ENCODE data around the gene S100A5. TPM values are rescaled to one million over a fixed set of nuclear protein-coding genes. Genes with fewer than 3 reads are reported as not detected.
"Not testable (repeated sequence)": the region's sequence is repeated elsewhere in the genome, so short reads cannot be mapped to it uniquely, and the experiment has no call there.

Gene S100A5
- total RNA-seq, 1 donor from 2014 or later, result not detected

- Histone ChIP-seq H3K4me3 (no peak overlapping the region), H3K9me3 (no peaks in the 10 kb centered on the region), H3K4me1 (peaks cover 16% of the 10 kb centered on the region), H3K27me3 (ENCODE audit: low read depth) (no peaks in the 10 kb centered on the region), H3K27ac (no peak overlapping the region), H3K36me3 (no peaks in the 10 kb centered on the region)
- ATAC-seq (no peak), DNase-seq (no peak)
- intact Hi-C loops (cut with DNase I), result no loop called here
- TF ChIP-seq CTCF (IDR thresholded peaks at IDR 0.05), result no peak
These were observed 19.8 kb downstream of the S100A5 start for GRCh38 chr1:153520818-153521476.

GRCh38 chr1:153520137-153520691 lies 20.5 kb downstream of the S100A5 start:
- H3K9me3 ChIP-seq; H3K36me3 ChIP-seq; H3K27me3 ChIP-seq (ENCODE audit: low read depth); H3K4me3 ChIP-seq; ATAC-seq; H3K27ac ChIP-seq; DNase-seq; intact Hi-C loops (cut with DNase I): not testable (repeated sequence)
- peaks cover 17% of the 10 kb centered on the region for H3K4me1 ChIP-seq

- Histone ChIP-seq H3K4me1 (peaks cover 20% of the 10 kb centered on the region), H3K9me3 (no peaks in the 10 kb centered on the region), H3K4me3 (no peak overlapping the region), H3K27ac (no peak overlapping the region), H3K27me3 (ENCODE audit: low read depth) (no peaks in the 10 kb centered on the region), H3K36me3 (no peaks in the 10 kb centered on the region)
- no peak for ATAC-seq
- TF ChIP-seq CTCF (IDR thresholded peaks at IDR 0.05), result no peak
- intact Hi-C loops (cut with DNase I), result loop anchor here (10.0 kb wide), 1 partner anchor 46 kb away; the partner anchor contains the start of gene S100A2
- DNase-seq, result no peak
These were observed 21.5 kb downstream of the S100A5 start for GRCh38 chr1:153519242-153519641.

- H3K36me3 ChIP-seq, result no peaks in the 10 kb centered on the region
- TF ChIP-seq CTCF (IDR thresholded peaks at IDR 0.05), result no peak
- H3K4me1 ChIP-seq, result peaks cover 26% of the 10 kb centered on the region
- H3K27me3 ChIP-seq (ENCODE audit: low read depth), result no peaks in the 10 kb centered on the region
- H3K4me3 ChIP-seq, result no peak overlapping the region
- H3K27ac ChIP-seq, result peak overlapping the region; percentile 44
- no peaks in the 10 kb centered on the region for H3K9me3 ChIP-seq
- ATAC-seq (peak; percentile 83 to 91), DNase-seq (peak; percentile 72)
- intact Hi-C loops (cut with DNase I), result loop anchor here (10.0 kb wide), 1 partner anchor 49 kb away; the partner anchor contains the start of gene S100A2
These were observed 25.0 kb downstream of the S100A5 start for GRCh38 chr1:153515504-153516394.

GRCh38 chr1:153513666-153514065 lies 27.1 kb downstream of the S100A5 start:
- intact Hi-C loops (cut with DNase I), result loop anchor here (10.0 kb wide), 1 partner anchor 51 kb away; the partner anchor contains the start of gene S100A2
- Histone ChIP-seq H3K4me3 (no peak overlapping the region), H3K9me3 (no peaks in the 10 kb centered on the region), H3K27me3 (ENCODE audit: low read depth) (no peaks in the 10 kb centered on the region), H3K36me3 (no peaks in the 10 kb centered on the region), H3K4me1 (peaks cover 25% of the 10 kb centered on the region), H3K27ac (no peak overlapping the region)
- no peak for DNase-seq
- no peak for TF ChIP-seq CTCF (IDR thresholded peaks at IDR 0.05)
- ATAC-seq, result no peak

Measured in lower lobe of right lung (tissue), 2 donors.